Vagina (tissue), 2 donors: ENCODE measurements around the gene PI4K2B. TPM values are rescaled to one million over a fixed set of nuclear protein-coding genes. Genes with fewer than 3 reads are reported as not detected.
"Not testable (repeated sequence)": the region's sequence is repeated elsewhere in the genome, so short reads cannot be mapped to it uniquely, and the experiment has no call there.

Experiments used
- DNase-seq, 2 donors: peaks; one replicate each; pipeline ENCODE4 v3.0.0-alpha.2; 2017; ENCODE audit errors: extremely low spot score in 2 of 2
- H3K27ac ChIP-seq: fragments of 200-600 bp; sonication (generic); one replicate; pipeline ENCODE4 v1.5.1; 2019
- H3K27me3 ChIP-seq: fragments of 200-600 bp; sonication (generic); one replicate; pipeline ENCODE4 v1.5.1; 2019
- H3K36me3 ChIP-seq, 2 donors: fragments of 200-600 bp; sonication (generic); one replicate each; pipeline ENCODE4 v1.5.1; 2017 to 2019
- H3K4me1 ChIP-seq: fragments of 200-600 bp; sonication (generic); one replicate; pipeline ENCODE4 v1.5.1; 2019
- H3K4me3 ChIP-seq, 2 donors: fragments of 200-600 bp; sonication (generic); 1 replicate in 1 of 2; 2 replicates in 1 of 2; pipeline ENCODE4 v1.5.1; 2016 to 2019
- H3K9me3 ChIP-seq: fragments of 200-600 bp; sonication (generic); one replicate; pipeline ENCODE4 v1.5.1; 2019
- CTCF ChIP-seq, 3 experiments: fragments of 450-650 bp in 2 of 3; fragments of 200-600 bp in 1 of 3; sonication (generic) in 1 of 3; IDR thresholded peaks; one replicate each; pipeline ENCODE4 v1.5.1; 2017 to 2019; ENCODE audit warnings: antibody characterized with exemption in 3 of 3, mild to moderate bottlenecking in 2 of 3, moderate library complexity in 2 of 3
- POLR2A ChIP-seq, 2 donors: fragments of 450-650 bp; IDR thresholded peaks; one replicate each; pipeline ENCODE4 v1.6.1; 2017; ENCODE audit warnings: antibody characterized with exemption in 2 of 2, mild to moderate bottlenecking in 2 of 2, moderate library complexity in 2 of 2
- POLR2AphosphoS5 ChIP-seq, 2 donors: sonication (generic); formaldehyde crosslinking; IDR thresholded peaks; one replicate each; pipeline ENCODE4 v1.9.0; 2017; ENCODE audit warnings: antibody characterized with exemption in 2 of 2, mild to moderate bottlenecking in 2 of 2, low read depth in 1 of 2; ENCODE audit not compliant: insufficient read depth in 1 of 2
- intact Hi-C: fragments of 100-400 bp; cut with DNase I; formaldehyde crosslinking; loops from one replicate; pipeline ENCODE4 v1.15.1; 2023
- total RNA-seq: library from RNA; depleted of rRNA; stranded (reverse); fragments of >200 nt; gene quantifications from one replicate; pipeline ENCODE4 v1.2.3, GENCODE V29; 2016

Gene PI4K2B
- total RNA-seq, 1 donor from 2014 or later: 13.0 TPM

GRCh38 chr4:25209702-25210101, 24.1 kb upstream of the PI4K2B start:
- no peaks in the 10 kb centered on the region for H3K4me1 ChIP-seq
- no peak for TF ChIP-seq POLR2A (IDR thresholded peaks at IDR 0.05)
- no peak for TF ChIP-seq CTCF (IDR thresholded peaks at IDR 0.05)
- TF ChIP-seq POLR2AphosphoS5 (IDR thresholded peaks at IDR 0.05; ENCODE audit: insufficient read depth in 1 of 2, low read depth in 1 of 2): no peak
- no peak overlapping the region for H3K4me3 ChIP-seq
- intact Hi-C loops: no loop called here
- H3K27me3 ChIP-seq: no peaks in the 10 kb centered on the region
- no peak overlapping the region for H3K27ac ChIP-seq
- DNase-seq: no peak
- H3K9me3 ChIP-seq: no peaks in the 10 kb centered on the region
- H3K36me3 ChIP-seq: no peaks in the 10 kb centered on the region

- Histone ChIP-seq H3K27me3 (no peaks in the 10 kb centered on the region), H3K9me3 (no peaks in the 10 kb centered on the region), H3K4me3 (no peak overlapping the region), H3K36me3 (no peaks in the 10 kb centered on the region), H3K4me1 (no peaks in the 10 kb centered on the region), H3K27ac (no peak overlapping the region)
- TF ChIP-seq POLR2A (IDR thresholded peaks at IDR 0.05) (no peak), CTCF (IDR thresholded peaks at IDR 0.05) (no peak), POLR2AphosphoS5 (IDR thresholded peaks at IDR 0.05; ENCODE audit: insufficient read depth in 1 of 2, low read depth in 1 of 2) (no peak)
- intact Hi-C loops: no loop called here
- DNase-seq: no peak
Measured at GRCh38 chr4:25211721-25212120, 22.1 kb upstream of the PI4K2B start.

DNA sequence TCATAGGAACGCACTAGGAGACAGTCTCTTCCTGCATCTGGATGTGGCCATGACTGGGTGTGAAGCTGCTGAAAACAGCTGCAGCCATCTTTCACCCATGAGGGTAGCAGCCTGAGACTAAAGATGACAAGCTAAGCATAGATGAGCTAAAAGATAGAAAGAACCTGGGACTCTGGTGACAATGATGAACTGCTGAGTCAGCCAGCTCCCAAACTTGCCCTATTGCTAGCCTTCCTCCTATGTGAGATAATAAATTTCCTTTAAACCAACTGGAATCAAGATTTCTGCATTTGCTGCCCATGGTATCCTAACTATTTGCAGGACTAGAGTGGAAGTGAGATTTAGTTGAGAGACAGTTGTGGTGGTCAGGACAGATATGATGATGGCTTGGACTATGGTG, 21.0 kb upstream of the PI4K2B start:
- Histone ChIP-seq H3K36me3 (no peaks in the 10 kb centered on the region), H3K9me3 (no peaks in the 10 kb centered on the region), H3K4me3 (no peak overlapping the region), H3K27me3 (no peaks in the 10 kb centered on the region), H3K27ac (no peak overlapping the region), H3K4me1 (no peaks in the 10 kb centered on the region)
- no peak for DNase-seq
- no peak for TF ChIP-seq POLR2A (IDR thresholded peaks at IDR 0.05)
- no peak for TF ChIP-seq CTCF (IDR thresholded peaks at IDR 0.05)
- no peak for TF ChIP-seq POLR2AphosphoS5 (IDR thresholded peaks at IDR 0.05; ENCODE audit: insufficient read depth in 1 of 2, low read depth in 1 of 2)
- intact Hi-C loops: no loop called here

GRCh38 chr4:25213347-25213979, 20.4 kb upstream of the PI4K2B start:
- H3K4me3 ChIP-seq: no peak overlapping the region
- no peak overlapping the region for H3K27ac ChIP-seq
- no peaks in the 10 kb centered on the region for H3K36me3 ChIP-seq
- H3K27me3 ChIP-seq: no peaks in the 10 kb centered on the region
- TF ChIP-seq CTCF (IDR thresholded peaks at IDR 0.05) (no peak), POLR2A (IDR thresholded peaks at IDR 0.05) (no peak), POLR2AphosphoS5 (IDR thresholded peaks at IDR 0.05; ENCODE audit: insufficient read depth in 1 of 2, low read depth in 1 of 2) (no peak)
- H3K9me3 ChIP-seq: no peaks in the 10 kb centered on the region
- no peaks in the 10 kb centered on the region for H3K4me1 ChIP-seq
- intact Hi-C loops: no loop called here
- DNase-seq: no peak

GRCh38 chr4:25214750-25215149, 19.1 kb upstream of the PI4K2B start:
- H3K9me3 ChIP-seq, intact Hi-C loops, H3K36me3 ChIP-seq, H3K4me1 ChIP-seq, DNase-seq, H3K27ac ChIP-seq, H3K27me3 ChIP-seq, H3K4me3 ChIP-seq: not testable (repeated sequence)
